HCT116 (cell line): Measurements from ENCODE around the gene ANO9. TPM values are rescaled to one million over a fixed set of nuclear protein-coding genes. Genes with fewer than 3 reads are reported as not detected.

Source experiments
- ATAC-seq: fragments of 200-7000 bp; cut with Tn5 transposase; 2 replicates; pipeline ENCODE4 v1.9.1; 2020; ENCODE audit warnings: mild to moderate bottlenecking, moderate library complexity
- BruUV-seq: library from RNA; stranded (reverse); fragments of 400-500 nt; replicated peaks from 2 replicates; lab custom pipeline; 2021; lab: Mats Ljungman, UMichigan
- CTCF ChIA-PET: fragments of 300-600 bp; sonication (Branson Sonifier 250); formaldehyde crosslinking; loops from one replicate; lab custom pipeline; 2021; ENCODE audit warnings: antibody characterized with exemption; lab: Charles Lee
- POLR2A ChIA-PET: fragments of 300-600, 350-600 bp; sonication (Branson Sonifier 250); formaldehyde crosslinking; loops from one replicate; lab custom pipeline; 2021; ENCODE audit warnings: antibody characterized with exemption; lab: Charles Lee
- RAD21 ChIA-PET, 2 experiments: fragments of 300-600 bp; sonication (Branson Sonifier 250); formaldehyde crosslinking; loops; one replicate each; lab custom pipeline; 2023; ENCODE audit warnings: low total read pairs in 2 of 2; ENCODE audit not compliant: uncharacterized antibody in 2 of 2, unreplicated experiment in 2 of 2, low non-redundant PET in 1 of 2; lab: Charles Lee
- DNase-seq: peaks from one replicate; pipeline ENCODE4 v3.0.0-alpha.2; 2010; ENCODE audit warnings: low read depth, low spot score
- H2AFZ ChIP-seq: fragments of 200-600 bp; shearing (Covaris generic), sonication (generic); 2 replicates; pipeline ENCODE4 v1.6.1; 2017; ENCODE audit warnings: low read depth, mixed run types, mixed read lengths, antibody characterized with exemption, low read length; ENCODE audit not compliant: poor library complexity, severe bottlenecking
- H3K27ac ChIP-seq: 2 replicates; pipeline ENCODE4 v1.5.1; 2012; ENCODE audit warnings: low read depth, low read length
- H3K27me3 ChIP-seq: fragments of 200-600 bp; sonication (generic); 2 replicates; pipeline ENCODE4 v1.6.1; 2016; ENCODE audit warnings: mixed run types, low read length, mixed read lengths; ENCODE audit not compliant: insufficient read depth
- H3K36me3 ChIP-seq, 2 experiments: fragments of 200-500 bp in 1 of 2; fragments of 200-600 bp in 1 of 2; sonication (Bioruptor generic) in 1 of 2; sonication (generic) in 1 of 2; 2 replicates each; pipeline versions ENCODE4 v1.5.1 to v1.6.1; 2014 to 2016; ENCODE audit warnings: low read length in 2 of 2, inconsistent platforms in 1 of 2, mixed read lengths in 1 of 2, mixed run types in 1 of 2; ENCODE audit not compliant: insufficient read depth in 2 of 2, control insufficient read depth in 1 of 2
- H3K4me1 ChIP-seq, 2 experiments: fragments of 200-600 bp in 1 of 2; sonication (generic) in 1 of 2; 2 replicates each; pipeline versions ENCODE4 v1.5.1 to v1.6.1; 2012 to 2017; ENCODE audit warnings: low read length in 2 of 2, inconsistent platforms in 1 of 2, mild to moderate bottlenecking in 1 of 2, mixed read lengths in 1 of 2, mixed run types in 1 of 2, moderate library complexity in 1 of 2; ENCODE audit not compliant: insufficient read depth in 2 of 2, control insufficient read depth in 1 of 2
- H3K4me2 ChIP-seq: fragments of 200-600 bp; sonication (generic); 2 replicates; pipeline ENCODE4 v1.6.1; 2017; ENCODE audit warnings: mixed run types, low read length, mixed read lengths
- H3K4me3 ChIP-seq, 2 experiments: fragments of 200-600 bp in 1 of 2; sonication (generic) in 1 of 2; replicated peaks in 1 of 2; 2 replicates each; pipeline ENCODE4 v1.5.1; 2011 to 2016; ENCODE audit warnings: low read length in 2 of 2, control low read depth in 1 of 2, low read depth in 1 of 2, mild to moderate bottlenecking in 1 of 2, mixed read lengths in 1 of 2, mixed run types in 1 of 2
- H3K79me2 ChIP-seq: fragments of 200-600 bp; sonication (generic); 2 replicates; pipeline ENCODE4 v1.6.1; 2017; ENCODE audit warnings: mild to moderate bottlenecking, mixed run types, low read length, moderate library complexity, mixed read lengths; ENCODE audit not compliant: insufficient read depth
- H3K9ac ChIP-seq: fragments of 200-600 bp; sonication (generic); 2 replicates; pipeline ENCODE4 v1.6.1; 2016; ENCODE audit warnings: low read length, mixed read lengths
- H3K9me2 ChIP-seq: fragments of 200-600 bp; sonication (generic), shearing (Covaris generic); 2 replicates; pipeline ENCODE4 v1.6.1; 2017; ENCODE audit warnings: mixed run types, mild to moderate bottlenecking, moderate library complexity; ENCODE audit not compliant: insufficient read depth
- H3K9me3 ChIP-seq, 2 experiments: fragments of 200-500 bp in 1 of 2; fragments of 200-600 bp in 1 of 2; sonication (Bioruptor generic) in 1 of 2; sonication (generic) in 1 of 2; 2 replicates each; pipeline ENCODE4 v1.6.1; 2014 to 2017; ENCODE audit warnings: low read length in 2 of 2, mixed read lengths in 2 of 2, inconsistent platforms in 1 of 2, low read depth in 1 of 2, mild to moderate bottlenecking in 1 of 2, mixed run types in 1 of 2, moderate library complexity in 1 of 2; ENCODE audit not compliant: control insufficient read depth in 1 of 2, insufficient read depth in 1 of 2
- H4K20me1 ChIP-seq: fragments of 200-600 bp; sonication (generic), shearing (Covaris generic); 2 replicates; pipeline ENCODE4 v1.6.1; 2017; ENCODE audit warnings: mixed run types, mild to moderate bottlenecking, moderate library complexity; ENCODE audit not compliant: insufficient read depth
- CEBPB ChIP-seq: IDR thresholded peaks from 2 replicates; pipeline ENCODE4 v1.6.1; 2012; ENCODE audit warnings: low read depth
- CTCF ChIP-seq, 3 experiments: fragments of 200-600 bp in 1 of 3; sonication (generic) in 1 of 3; IDR thresholded peaks in 2 of 3; conservative IDR thresholded peaks in 1 of 3; 2 replicates each; pipeline ENCODE4 v1.5.1; 2012 to 2017; ENCODE audit warnings: low read depth in 2 of 3, low read length in 2 of 3, antibody characterized with exemption in 1 of 3, borderline replicate concordance in 1 of 3, control low read depth in 1 of 3, mild to moderate bottlenecking in 1 of 3, mixed read lengths in 1 of 3, mixed run types in 1 of 3, moderate library complexity in 1 of 3; ENCODE audit not compliant: insufficient read depth in 1 of 3
- ELF1 ChIP-seq: IDR thresholded peaks from 2 replicates; pipeline ENCODE4 v1.6.1; 2012; ENCODE audit warnings: low read depth, borderline replicate concordance
- EZH2 ChIP-seq: fragments of 200-600 bp; sonication (generic); IDR thresholded peaks from 2 replicates; pipeline ENCODE4 v1.6.1; 2017; ENCODE audit warnings: antibody characterized with exemption, mixed run types
- FOSL1 ChIP-seq: IDR thresholded peaks from 2 replicates; pipeline ENCODE4 v1.6.1; 2012; ENCODE audit warnings: low read depth
- MAX ChIP-seq: IDR thresholded peaks from 2 replicates; pipeline ENCODE4 v1.6.1; 2012
- POLR2A ChIP-seq: IDR thresholded peaks from 2 replicates; pipeline ENCODE4 v1.7.0; 2011; ENCODE audit warnings: borderline replicate concordance; ENCODE audit not compliant: insufficient read depth, insufficient read length; ENCODE audit errors: extremely low read depth
- POLR2AphosphoS5 ChIP-seq: IDR thresholded peaks from 2 replicates; pipeline ENCODE4 v1.6.1; 2011; ENCODE audit warnings: mild to moderate bottlenecking, low read depth, low read length, moderate library complexity
- RAD21 ChIP-seq: IDR thresholded peaks from 2 replicates; pipeline ENCODE4 v1.6.1; 2012; ENCODE audit warnings: low read depth, mild to moderate bottlenecking
- REST ChIP-seq: IDR thresholded peaks from 2 replicates; pipeline ENCODE4 v1.6.1; 2012; ENCODE audit warnings: low read depth
- SIN3A ChIP-seq: IDR thresholded peaks from 2 replicates; pipeline ENCODE4 v1.6.1; 2012; ENCODE audit warnings: low read depth
- SP1 ChIP-seq: IDR thresholded peaks from 2 replicates; pipeline ENCODE4 v1.6.1; 2012; ENCODE audit warnings: low read depth
- SRF ChIP-seq: IDR thresholded peaks from 2 replicates; pipeline ENCODE4 v1.6.1; 2012; ENCODE audit warnings: low read depth
- TCF7L2 ChIP-seq: IDR thresholded peaks from 2 replicates; pipeline ENCODE4 v1.7.0; 2011; ENCODE audit warnings: borderline replicate concordance, inconsistent platforms; ENCODE audit not compliant: insufficient read depth, insufficient read length; ENCODE audit errors: extremely low read depth
- ZBTB33 ChIP-seq: IDR thresholded peaks from 2 replicates; pipeline ENCODE4 v1.6.1; 2011; ENCODE audit warnings: mild to moderate bottlenecking, low read length, moderate library complexity; ENCODE audit not compliant: insufficient replicate concordance; ENCODE audit errors: extremely low read depth
- ZFX ChIP-seq: fragments of 450-650 bp; IDR thresholded peaks from 2 replicates; pipeline ENCODE4 v1.6.1; 2017
- ZNF274 ChIP-seq: fragments of 200-500 bp; sonication (Bioruptor generic); IDR thresholded peaks from 2 replicates; pipeline ENCODE4 v1.6.1; 2014; ENCODE audit warnings: mild to moderate bottlenecking, low read depth, low read length, inconsistent platforms
- intact Hi-C: fragments of 100-400 bp; cut with micrococcal nuclease; formaldehyde crosslinking; loops from 2 replicates; pipeline ENCODE4 v1.10.0; 2022
- total RNA-seq: library from RNA; stranded (reverse); gene quantifications from one replicate; pipeline ENCODE4 v1.2.1, GENCODE V29; 2021; ENCODE audit not compliant: unreplicated experiment

Gene ANO9
- total RNA-seq, 1 experiment from 2014 or later = 70.3 TPM

- CTCF ChIA-PET = no interaction called here
- H3K79me2 ChIP-seq = peaks cover 10% of the 10 kb centered on the region; the same call in 1 of the 2 replicates
These were observed 7.3 kb downstream of the ANO9 start for GRCh38 chr11:434496-434895.

GRCh38 chr11:433641-434040, 8.2 kb downstream of the ANO9 start:
- DNase-seq = no peak
- Histone ChIP-seq H3K9ac (no peak overlapping the region), H3K79me2 (peaks cover 3% of the 10 kb centered on the region; the same call in 1 of the 2 replicates), H3K27me3 (no peaks in the 10 kb centered on the region), H3K4me1 (no peaks in the 10 kb centered on the region; a peak in 1 of 4 replicates), H3K4me2 (no peak overlapping the region), H3K9me3 (no peaks in the 10 kb centered on the region; a peak in 1 of 4 replicates), H4K20me1 (no peaks in the 10 kb centered on the region), H2AFZ (no peak overlapping the region), H3K36me3 (0 out of 4 replicates have a peak, but pooled peaks cover 0 to 3% of the 10 kb centered on the region in 2 experiments), H3K4me3 (no peak overlapping the region), H3K27ac (no peak overlapping the region), H3K9me2 (no peaks in the 10 kb centered on the region)
- no peak for ATAC-seq
- RAD21 ChIA-PET = no interaction called here
- BruUV-seq = no TSS peak
- POLR2A ChIA-PET = no interaction called here
- CTCF ChIA-PET = no interaction called here
- intact Hi-C loops = no loop called here
- TF ChIP-seq ZFX (no peak), ZBTB33 (no peak), SRF (no peak), EZH2 (no peak), MAX (no peak), CTCF (IDR thresholded peaks at IDR 0.05 in 2 of 3, conservative IDR thresholded peaks at IDR 0.05 in 1 of 3; ENCODE audit: borderline replicate concordance in 1 of 3, insufficient read depth in 1 of 3, low read depth in 2 of 3, low read length in 2 of 3) (no peak), ELF1 (no peak), REST (no peak)

More at GRCh38 chr11:434496-434895, 7.3 kb downstream of the ANO9 start:
- Histone ChIP-seq H2AFZ (no peak overlapping the region), H3K9me2 (no peaks in the 10 kb centered on the region), H3K27me3 (no peaks in the 10 kb centered on the region), H3K9me3 (no peaks in the 10 kb centered on the region; a peak in 1 of 4 replicates), H3K4me2 (no peak overlapping the region), H3K27ac (no peak overlapping the region), H3K4me1 (no peaks in the 10 kb centered on the region; a peak in 1 of 4 replicates), H3K9ac (no peak overlapping the region), H3K4me3 (no peak overlapping the region), H4K20me1 (no peaks in the 10 kb centered on the region), H3K36me3 (0 out of 4 replicates have a peak, but pooled peaks cover 0 to 3% of the 10 kb centered on the region in 2 experiments)
- ATAC-seq (no peak), DNase-seq (no peak)
- RAD21 ChIA-PET = no interaction called here
- intact Hi-C loops = no loop called here
- TF ChIP-seq POLR2A = no peak
- TF ChIP-seq RAD21 = no peak
- no peak for TF ChIP-seq POLR2AphosphoS5
- TF ChIP-seq ZFX = no peak
- TF ChIP-seq CEBPB = no peak
- TF ChIP-seq ZNF274 = no peak
- no peak for TF ChIP-seq TCF7L2
- no peak for TF ChIP-seq SIN3A
- no peak for TF ChIP-seq SP1
- TF ChIP-seq FOSL1 = no peak
- no peak for TF ChIP-seq SRF
- POLR2A ChIA-PET = no interaction called here
- no TSS peak for BruUV-seq
